Lung (tissue), 12 donors: ENCODE results near the gene EEF1AKMT1. TPM values are rescaled to one million over a fixed set of nuclear protein-coding genes. Genes with fewer than 3 reads are reported as not detected.

Experiments used
- ATAC-seq: fragments of 200-7000 bp; cut with Tn5 transposase; one replicate; pipeline ENCODE4 v1.9.1; 2020; ENCODE audit warnings: moderate number of reproducible peaks; ENCODE audit not compliant: insufficient read depth, low FRiP score
- DNase-seq, 3 donors: peaks; one replicate each; pipeline ENCODE4 v3.0.0-alpha.2; 2013 to 2017
- H3K27ac ChIP-seq, 2 donors: one replicate each; pipeline ENCODE4 v1.5.1; 2013; ENCODE audit warnings: mild to moderate bottlenecking in 2 of 2, moderate library complexity in 2 of 2, control low read depth in 1 of 2, inconsistent platforms in 1 of 2, low read depth in 1 of 2, low read length in 1 of 2
- H3K27me3 ChIP-seq, 3 donors: one replicate each; pipeline ENCODE4 v1.5.1; 2013; ENCODE audit warnings: low read length in 2 of 3; ENCODE audit not compliant: control insufficient read depth in 3 of 3, insufficient read depth in 3 of 3
- H3K36me3 ChIP-seq, 4 donors: one replicate each; pipeline ENCODE4 v1.5.1; 2013; ENCODE audit warnings: low read length in 4 of 4, mild to moderate bottlenecking in 1 of 4, moderate library complexity in 1 of 4; ENCODE audit not compliant: control insufficient read depth in 4 of 4, insufficient read depth in 4 of 4
- H3K4me1 ChIP-seq, 5 donors: one replicate each; pipeline ENCODE4 v1.5.1; 2013; ENCODE audit warnings: low read length in 5 of 5, mild to moderate bottlenecking in 2 of 5, moderate library complexity in 1 of 5; ENCODE audit not compliant: control insufficient read depth in 5 of 5, insufficient read depth in 5 of 5
- H3K4me3 ChIP-seq: one replicate; pipeline ENCODE4 v1.5.1; 2013; ENCODE audit warnings: mild to moderate bottlenecking, control low read depth, moderate library complexity
- H3K9ac ChIP-seq, 2 donors: one replicate each; pipeline ENCODE4 v1.5.1; 2013; ENCODE audit warnings: low read length in 2 of 2, control low read depth in 1 of 2; ENCODE audit not compliant: insufficient read depth in 1 of 2
- H3K9me3 ChIP-seq, 4 donors: one replicate each; pipeline ENCODE4 v1.5.1; 2013; ENCODE audit warnings: low read length in 3 of 4, mild to moderate bottlenecking in 1 of 4, moderate library complexity in 1 of 4; ENCODE audit not compliant: control insufficient read depth in 4 of 4, insufficient read depth in 3 of 4
- WGBS, 2 donors: extraction: QIAGEN DNeasy Blood & Tissue Kit; methylation state at CpG; one replicate each; pipeline ENCODE4 v1.1.7; 2013; 5-methylcytosine and 5-hydroxymethylcytosine counted together
- polyA plus RNA-seq, 2 donors: library from polyadenylated mRNA; stranded (reverse); fragments of 200-250 nt; gene quantifications; one replicate each; pipeline ENCODE4 v1.2.1, GENCODE V29; 2013
- total RNA-seq, 2 donors: library from RNA; depleted of rRNA in 1 of 2; stranded (reverse); fragments of >200 nt in 1 of 2; gene quantifications; one replicate each; pipeline ENCODE4 v1.2.1, GENCODE V29; 2014 to 2021
- TF ChIP-seq, protein P1 (sequence below): IDR thresholded peaks from 2 replicates; pipeline ENCODE4 v1.5.1; 2012; ENCODE audit warnings: mild to moderate bottlenecking; ENCODE audit errors: control extremely low read depth, extremely low read depth
- donor health status: control.
- donor health status: control.
- donor health status: Bipolar disorder and iron deficiency.
- donor health status: healthy.
- donor health status: DM: yes; HTN: yes; CAD: no.

EEF1AKMT1 gene
- total and polyA plus RNA-seq, 4 donors, result 6.7 to 14.7 (median 11.5) TPM

DNA sequence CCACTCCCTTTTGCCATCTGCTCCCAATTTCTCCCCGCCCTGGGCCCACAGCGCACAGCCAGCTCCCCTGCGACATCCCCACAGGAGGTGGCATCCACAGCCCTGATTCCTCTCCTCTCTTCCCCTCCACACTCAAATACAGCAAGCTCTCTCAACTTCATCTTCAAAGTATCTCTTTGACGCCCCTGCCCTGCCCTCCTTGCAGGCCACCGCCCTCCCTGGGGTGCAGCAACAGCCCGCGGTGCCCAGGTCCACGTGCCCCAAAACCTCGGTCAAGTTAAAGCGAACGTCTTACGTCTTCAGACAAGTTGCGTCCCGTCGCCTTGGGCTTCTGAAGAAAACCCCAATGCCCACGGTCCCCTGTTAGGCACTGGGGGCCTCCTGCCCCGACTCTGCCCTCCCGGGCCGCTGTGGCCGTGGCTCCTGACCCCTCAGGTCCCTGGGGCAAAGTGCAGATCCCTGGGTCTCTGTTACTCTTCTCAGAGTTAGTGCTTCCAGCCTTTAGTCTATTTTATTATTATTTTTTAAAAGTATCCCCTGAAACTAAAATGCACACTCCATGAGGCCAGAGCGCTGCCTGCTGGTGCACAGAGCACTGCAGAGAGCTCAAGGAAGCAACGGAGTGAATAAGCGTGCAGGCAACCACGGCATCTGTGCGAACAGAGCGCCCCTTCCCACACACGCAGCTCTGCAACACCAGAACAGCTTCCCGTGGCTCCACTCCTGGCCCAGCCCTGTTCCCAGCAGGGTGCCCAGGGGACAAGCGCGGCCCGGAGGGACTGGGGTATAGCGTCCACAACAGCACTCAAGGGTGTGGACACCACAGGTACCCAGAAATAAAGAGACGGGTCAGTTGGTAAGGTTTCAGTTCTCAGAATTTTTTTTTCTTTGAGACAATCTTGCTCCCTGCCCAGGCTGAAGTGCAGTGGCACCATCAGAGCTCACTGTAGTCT is 43.9 kb downstream of the EEF1AKMT1 start:
- no peak overlapping the region for H3K27ac ChIP-seq
- WGBS, 2 donors, result 95 to 98% methylated on average over 33 of the region's 33 CpGs
- H3K4me1 ChIP-seq, result no peaks in the 10 kb centered on the region
- H3K27me3 ChIP-seq, result no peaks in the 10 kb centered on the region
- H3K9ac ChIP-seq, result no peak overlapping the region
- TF ChIP-seq, protein P1, sequence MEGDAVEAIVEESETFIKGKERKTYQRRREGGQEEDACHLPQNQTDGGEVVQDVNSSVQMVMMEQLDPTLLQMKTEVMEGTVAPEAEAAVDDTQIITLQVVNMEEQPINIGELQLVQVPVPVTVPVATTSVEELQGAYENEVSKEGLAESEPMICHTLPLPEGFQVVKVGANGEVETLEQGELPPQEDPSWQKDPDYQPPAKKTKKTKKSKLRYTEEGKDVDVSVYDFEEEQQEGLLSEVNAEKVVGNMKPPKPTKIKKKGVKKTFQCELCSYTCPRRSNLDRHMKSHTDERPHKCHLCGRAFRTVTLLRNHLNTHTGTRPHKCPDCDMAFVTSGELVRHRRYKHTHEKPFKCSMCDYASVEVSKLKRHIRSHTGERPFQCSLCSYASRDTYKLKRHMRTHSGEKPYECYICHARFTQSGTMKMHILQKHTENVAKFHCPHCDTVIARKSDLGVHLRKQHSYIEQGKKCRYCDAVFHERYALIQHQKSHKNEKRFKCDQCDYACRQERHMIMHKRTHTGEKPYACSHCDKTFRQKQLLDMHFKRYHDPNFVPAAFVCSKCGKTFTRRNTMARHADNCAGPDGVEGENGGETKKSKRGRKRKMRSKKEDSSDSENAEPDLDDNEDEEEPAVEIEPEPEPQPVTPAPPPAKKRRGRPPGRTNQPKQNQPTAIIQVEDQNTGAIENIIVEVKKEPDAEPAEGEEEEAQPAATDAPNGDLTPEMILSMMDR, result no peak
- ATAC-seq (no peak), DNase-seq (no peak)
- H3K9me3 ChIP-seq, result no peaks in the 10 kb centered on the region
- no peak overlapping the region for H3K4me3 ChIP-seq
- H3K36me3 ChIP-seq, result peaks cover 0 to 3% (median 1%) of the 10 kb centered on the region in 4 donors

DNA sequence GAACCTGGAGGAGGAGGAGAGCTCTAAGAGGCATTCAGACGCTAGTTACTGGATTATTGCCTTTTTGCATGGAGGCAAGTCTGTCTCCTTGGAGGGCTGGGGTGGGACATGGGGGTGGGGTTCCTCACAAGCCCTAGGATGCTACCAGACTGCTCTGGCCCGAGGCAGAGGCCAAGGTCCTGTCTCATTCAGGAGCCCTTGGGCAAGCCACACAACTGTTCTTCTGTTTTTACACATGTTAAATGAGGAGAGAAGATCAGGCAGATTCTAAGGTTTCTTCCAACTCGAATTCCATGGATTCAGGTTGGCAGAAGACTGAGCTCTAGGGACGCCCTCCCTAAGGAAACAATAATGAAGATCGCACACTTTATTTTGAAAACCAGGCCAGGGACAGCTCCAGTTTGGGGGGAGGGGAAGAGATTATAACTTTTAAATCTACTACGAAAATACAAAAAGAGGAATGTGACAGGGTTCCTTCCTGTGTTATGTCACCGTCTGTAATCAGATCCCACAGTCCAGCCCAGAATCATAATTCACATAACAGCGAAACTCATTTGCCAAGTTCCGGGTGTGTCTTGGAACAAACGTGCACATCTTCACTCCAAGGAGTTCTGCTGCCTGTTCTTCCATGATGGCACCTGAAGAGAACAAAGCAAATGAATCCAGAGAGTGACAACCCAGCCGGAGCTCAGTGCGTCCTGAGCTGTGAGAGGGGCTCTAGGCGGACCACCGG is 45.0 kb downstream of the EEF1AKMT1 start:
- DNase-seq, result no peak
- Histone ChIP-seq H3K27ac (no peak overlapping the region), H3K4me1 (no peaks in the 10 kb centered on the region), H3K9me3 (no peaks in the 10 kb centered on the region), H3K27me3 (no peaks in the 10 kb centered on the region), H3K4me3 (no peak overlapping the region), H3K36me3 (peaks cover 0 to 3% (median 1%) of the 10 kb centered on the region in 4 donors), H3K9ac (no peak overlapping the region)
- ATAC-seq, result no peak
- TF ChIP-seq, protein P1, result no peak
- WGBS, 2 donors, result 67 to 73% methylated on average over 14 of the region's 14 CpGs

DNA sequence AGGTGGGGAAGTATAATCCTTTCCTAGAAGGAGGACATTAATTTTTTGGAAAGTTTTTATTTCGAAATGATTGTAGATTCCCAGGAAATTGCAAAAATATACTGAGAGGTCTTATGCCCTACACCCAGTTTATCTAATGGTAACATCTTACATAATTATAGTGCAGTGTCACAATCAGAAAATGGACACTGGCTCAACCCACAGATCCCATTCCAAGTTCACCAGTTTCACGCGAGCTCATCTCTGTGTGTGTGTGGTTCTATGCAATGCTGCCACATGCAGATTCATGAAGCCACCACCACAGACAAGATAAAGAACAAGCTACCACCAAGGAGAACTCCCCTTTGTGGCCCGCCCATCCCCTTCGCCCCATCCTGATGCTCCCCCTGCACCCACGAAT is 45.9 kb downstream of the EEF1AKMT1 start:
- WGBS, 2 donors, result 91 to 94% methylated on average over 6 of the region's 6 CpGs
- H3K4me3 ChIP-seq, result no peak overlapping the region
- TF ChIP-seq, protein P1, result no peak
- ATAC-seq (no peak), DNase-seq (no peak)
- no peaks in the 10 kb centered on the region for H3K9me3 ChIP-seq
- no peaks in the 10 kb centered on the region for H3K4me1 ChIP-seq
- H3K9ac ChIP-seq, result no peak overlapping the region
- H3K36me3 ChIP-seq, result peaks cover 0 to 3% (median 1%) of the 10 kb centered on the region in 4 donors
- H3K27me3 ChIP-seq, result no peaks in the 10 kb centered on the region
- H3K27ac ChIP-seq, result no peak overlapping the region
